ENCODE measurements around the gene DPP3. TPM values are rescaled to one million over a fixed set of nuclear protein-coding genes. Genes with fewer than 3 reads are reported as not detected.
A peak's percentile ranks its signal among the peaks of the same experiment; 100 is the strongest.

DPP3 gene
- polyA plus RNA-seq, 1 of the 3 experiments (the other 2 are of a cell fraction): 70.6 TPM

DNA sequence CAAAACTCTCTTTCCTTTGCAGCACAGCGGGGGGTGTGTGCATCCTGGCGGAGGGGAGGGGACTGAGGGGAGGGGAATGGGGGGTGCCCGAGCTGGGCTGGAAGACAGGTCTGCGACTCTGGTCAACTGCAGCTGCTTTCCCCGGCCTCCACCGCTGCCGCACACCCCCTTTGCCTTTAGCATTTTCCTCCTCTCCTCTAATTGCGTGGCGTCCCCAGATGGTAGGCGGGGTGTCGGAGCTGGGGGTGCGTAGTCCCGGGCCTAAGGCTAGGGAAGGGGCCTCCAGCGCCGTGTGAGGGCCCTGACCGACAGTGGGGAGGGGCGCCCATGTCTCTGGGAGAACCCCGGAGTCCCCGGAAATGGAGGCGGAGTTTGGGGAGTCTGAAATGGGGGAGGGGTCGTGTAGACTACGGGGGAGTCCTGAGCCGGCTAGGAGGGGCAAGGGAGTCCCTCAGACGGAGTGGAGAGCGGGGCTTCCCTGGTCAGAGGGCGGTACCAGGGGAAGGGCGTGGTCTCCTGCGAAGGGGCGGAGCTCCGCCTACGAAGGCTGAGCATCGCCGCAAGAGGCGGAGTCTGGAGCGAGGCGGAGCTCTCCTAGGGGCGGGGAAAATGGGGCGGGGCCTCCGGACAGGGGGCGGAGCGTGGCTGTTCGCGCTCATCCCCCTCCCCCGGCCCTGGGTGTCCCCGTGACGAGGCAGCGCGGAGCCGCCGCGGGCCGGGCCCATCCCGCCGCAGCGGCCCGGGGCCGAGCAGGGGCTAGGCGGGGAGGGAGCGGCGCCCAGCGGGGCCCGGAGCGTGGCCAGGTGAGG is 13.8 kb upstream of the DPP3 start, which contains the start of gene PELI3:
PELI3 (plus strand) TSS at position 681 of the 809 bp plus-strand sequence. CDS start 1,224 bp downstream, outside the sequence.
- Histone ChIP-seq H3K27ac (ENCODE audit: low read depth in 2 of 2, low read length in 1 of 2) (peak within 1 kb of the TSS; percentile 46 to 78; a peak in 3 of 4 replicates), H3K36me3 (replicated peaks in 1 of 2; ENCODE audit: control insufficient read depth in 1 of 2, insufficient read depth in 2 of 2, low read length in 1 of 2) (no peaks in the 10 kb centered on the region), H3K9ac (peak within 1 kb of the TSS; percentile 86), H2AFZ (ENCODE audit: low read depth) (peak within 1 kb of the TSS; percentile 94), H3K9me3 (no peaks in the 10 kb centered on the region), H3F3A (replicated peaks; ENCODE audit: insufficient read depth) (no peaks in the 10 kb centered on the region), H3K4me1 (ENCODE audit: control insufficient read depth in 1 of 2, insufficient read depth in 2 of 2, low read depth in 1 of 2, low read length in 1 of 2) (peaks cover 5 to 18% of the 10 kb centered on the region in 2 experiments; a peak in 3 of 4 replicates), H4K20me1 (ENCODE audit: insufficient read depth) (no peaks in the 10 kb centered on the region), H3K79me2 (ENCODE audit: insufficient read depth) (peaks cover 8% of the 10 kb centered on the region; the same call in 1 of the 2 replicates), H3K27me3 (ENCODE audit: insufficient read depth) (no peaks in the 10 kb centered on the region), H3K9me2 (no peaks in the 10 kb centered on the region), H3K4me3 (ENCODE audit: low read depth in 2 of 2, low read length in 1 of 2) (peak within 1 kb of the TSS; percentile 76), H3K4me2 (peak within 1 kb of the TSS; percentile 99)
- 5% methylated on average over 11 of the region's 63 CpGs for WGBS (ENCODE audit: low lambda C conversion rate)
- TF ChIP-seq, protein P1, sequence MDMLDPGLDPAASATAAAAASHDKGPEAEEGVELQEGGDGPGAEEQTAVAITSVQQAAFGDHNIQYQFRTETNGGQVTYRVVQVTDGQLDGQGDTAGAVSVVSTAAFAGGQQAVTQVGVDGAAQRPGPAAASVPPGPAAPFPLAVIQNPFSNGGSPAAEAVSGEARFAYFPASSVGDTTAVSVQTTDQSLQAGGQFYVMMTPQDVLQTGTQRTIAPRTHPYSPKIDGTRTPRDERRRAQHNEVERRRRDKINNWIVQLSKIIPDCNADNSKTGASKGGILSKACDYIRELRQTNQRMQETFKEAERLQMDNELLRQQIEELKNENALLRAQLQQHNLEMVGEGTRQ (IDR thresholded peaks at IDR 0.05; ENCODE audit: borderline replicate concordance, low read depth, low read length): no peak
- TF ChIP-seq PBX3 (IDR thresholded peaks at IDR 0.05) (no peak), RCOR1 (IDR thresholded peaks at IDR 0.05; ENCODE audit: low read length) (0 out of 2 replicates have a peak, but pooled peaks have one; percentile 12), MXI1 (IDR thresholded peaks at IDR 0.05; ENCODE audit: low read depth, low read length) (peak; percentile 42; the same call in 1 of the 2 replicates), POLR2AphosphoS5 (IDR thresholded peaks at IDR 0.05; ENCODE audit: low read depth, low read length) (peak; percentile 57), RXRA (IDR thresholded peaks at IDR 0.05; ENCODE audit: borderline replicate concordance, low read depth) (no peak), SIN3A (IDR thresholded peaks at IDR 0.05; ENCODE audit: borderline replicate concordance, low read depth, low read length) (peak; percentile 38; the same call in 1 of the 2 replicates), NRF1 (IDR thresholded peaks at IDR 0.05; ENCODE audit: low read depth, low read length) (peak; percentile 26; the same call in 1 of the 2 replicates)
- ChIA-PET POLR2A (interaction anchor here (1.1 to 2.7 kb wide), 3 partner anchors 14 to 28 kb away, joined by 3 to 14 read pairs (median 8); partner anchors contain the start of genes DPP3 and MRPL11), CTCF (interaction anchor here (0.7 to 4.5 kb wide), 7 partner anchors 13 to 212 kb away, joined by 3 to 32 read pairs (median 5); partner anchors contain the start of genes DPP3 and MRPL11)
- DNase-seq: peak; percentile 98

GRCh38 chr11:66467034-66467659 is 13.1 kb upstream of the DPP3 start:
- DNase-seq: no peak
- no peaks in the 10 kb centered on the region for H4K20me1 ChIP-seq (ENCODE audit: insufficient read depth)
- H3K9me2 ChIP-seq: no peaks in the 10 kb centered on the region
- peak overlapping the region; percentile 70 for H2AFZ ChIP-seq (ENCODE audit: low read depth)
- peak overlapping the region; percentile 76 for H3K4me3 ChIP-seq (ENCODE audit: low read depth in 2 of 2, low read length in 1 of 2)
- H3K4me2 ChIP-seq: peak overlapping the region; percentile 99
- peak overlapping the region in 1 of 2 experiments; percentile 58; a peak in 1 of 4 replicates for H3K27ac ChIP-seq (ENCODE audit: low read depth in 2 of 2, low read length in 1 of 2)
- no peaks in the 10 kb centered on the region for H3K36me3 ChIP-seq (replicated peaks in 1 of 2; ENCODE audit: control insufficient read depth in 1 of 2, insufficient read depth in 2 of 2, low read length in 1 of 2)
- ChIA-PET POLR2A (interaction anchor here (1.5 to 2.7 kb wide), 2 partner anchors 13 to 28 kb away, joined by 8 to 14 read pairs; partner anchors contain the start of genes DPP3 and MRPL11), CTCF (interaction anchor here (0.9 to 4.5 kb wide), 6 partner anchors 12 to 211 kb away, joined by 3 to 32 read pairs (median 12); partner anchors contain the start of genes DPP3 and MRPL11)
- H3K27me3 ChIP-seq (ENCODE audit: insufficient read depth): no peaks in the 10 kb centered on the region
- no peaks in the 10 kb centered on the region for H3K9me3 ChIP-seq
- H3K9ac ChIP-seq: peak overlapping the region; percentile 86
- peaks cover 5 to 18% of the 10 kb centered on the region in 2 experiments; a peak in 3 of 4 replicates for H3K4me1 ChIP-seq (ENCODE audit: control insufficient read depth in 1 of 2, insufficient read depth in 2 of 2, low read depth in 1 of 2, low read length in 1 of 2)
- peaks cover 8% of the 10 kb centered on the region; the same call in 1 of the 2 replicates for H3K79me2 ChIP-seq (ENCODE audit: insufficient read depth)
- no peaks in the 10 kb centered on the region for H3F3A ChIP-seq (replicated peaks; ENCODE audit: insufficient read depth)
- TF ChIP-seq FOSL2 (IDR thresholded peaks at IDR 0.05; ENCODE audit: borderline replicate concordance, low read depth): no peak
- peak; percentile 14; the same call in 1 of the 2 replicates for TF ChIP-seq MXI1 (IDR thresholded peaks at IDR 0.05; ENCODE audit: low read depth, low read length)
- TF ChIP-seq CTCF (IDR thresholded peaks at IDR 0.05): peak; percentile 24
- 5% methylated on average over 20 of the region's 72 CpGs for WGBS (ENCODE audit: low lambda C conversion rate)
